Prostate gland (tissue), 2 donors: ENCODE measurements around the gene ARFGAP1. TPM values are rescaled to one million over a fixed set of nuclear protein-coding genes. Genes with fewer than 3 reads are reported as not detected.

Experiments used
- DNase-seq: peaks from one replicate; pipeline ENCODE4 v3.0.0-alpha.2; 2019; ENCODE audit warnings: low spot score
- H3K27ac ChIP-seq, 2 donors: fragments of 200-600 bp; sonication (generic); 2 replicates each; pipeline ENCODE4 v1.5.1; 2017 to 2019
- H3K27me3 ChIP-seq: fragments of 200-600 bp; sonication (generic); replicated peaks from 2 replicates; pipeline ENCODE4 v1.5.1; 2019; ENCODE audit not compliant: insufficient read depth
- H3K36me3 ChIP-seq, 2 donors: fragments of 200-600 bp; sonication (generic); 1 replicate in 1 of 2; 2 replicates in 1 of 2; pipeline versions ENCODE4 v1.5.1 to v1.8.1; 2017 to 2019
- H3K4me1 ChIP-seq: fragments of 200-600 bp; sonication (generic); replicated peaks from 2 replicates; pipeline ENCODE4 v1.5.1; 2019
- H3K4me3 ChIP-seq, 2 donors: fragments of 200-600 bp; sonication (generic); 2 replicates each; pipeline ENCODE4 v1.5.1; 2017 to 2019
- H3K9me3 ChIP-seq: fragments of 200-600 bp; sonication (generic); 2 replicates; pipeline ENCODE4 v1.5.1; 2017
- CTCF ChIP-seq, 4 experiments: fragments of 200-600 bp in 2 of 4; fragments of 450-650 bp in 2 of 4; sonication (generic) in 2 of 4; IDR thresholded peaks; 1 replicate in 3 of 4; 2 replicates in 1 of 4; pipeline ENCODE4 v1.5.1; 2016 to 2019; ENCODE audit warnings: antibody characterized with exemption in 4 of 4, mild to moderate bottlenecking in 2 of 4, moderate library complexity in 2 of 4
- POLR2A ChIP-seq: fragments of 450-650 bp; IDR thresholded peaks from one replicate; pipeline ENCODE4 v1.6.1; 2016; ENCODE audit warnings: antibody characterized with exemption, mild to moderate bottlenecking
- POLR2AphosphoS5 ChIP-seq: sonication (generic); formaldehyde crosslinking; IDR thresholded peaks from one replicate; pipeline ENCODE4 v1.6.1; 2017; ENCODE audit warnings: antibody characterized with exemption
- WGBS: methylation state at CpG from one replicate; pipeline ENCODE4 v1.1.5; 2018; 5-methylcytosine and 5-hydroxymethylcytosine counted together
- intact Hi-C: fragments of 100-400 bp; cut with DNase I; formaldehyde crosslinking; loops from one replicate; pipeline ENCODE4 v1.14.2; 2022
- total RNA-seq, 2 donors: library from RNA; depleted of rRNA; stranded (reverse); fragments of >200 nt; gene quantifications; one replicate each; pipeline ENCODE4 v1.1.0, GENCODE V29; 2016

Gene ARFGAP1
- 10 to 100 TPM; 43.6 to 85.6 TPM for total RNA-seq

- peak within 1 kb of the TSS; percentile 75 to 80 for H3K27ac ChIP-seq
- H3K4me3 ChIP-seq, result peak within 1 kb of the TSS; percentile 90 to 100
- intact Hi-C loops, result no loop called here
- H3K36me3 ChIP-seq, result peaks cover 0 to 11% of the 10 kb centered on the region in 2 donors
- peak; percentile 86 for TF ChIP-seq POLR2AphosphoS5
- TF ChIP-seq CTCF (IDR thresholded peaks at IDR 0.05), result no peak
- TF ChIP-seq POLR2A, result peak; percentile 66
- peak; percentile 88 for DNase-seq
- H3K4me1 ChIP-seq, result no peaks in the 10 kb centered on the region
- WGBS, result 1% methylated on average over 70 of the region's 97 CpGs
- no peaks in the 10 kb centered on the region for H3K27me3 ChIP-seq
- H3K9me3 ChIP-seq, result no peaks in the 10 kb centered on the region
Observed at GRCh38 chr20:63272105-63273058, at the start of gene ARFGAP1. Gene ARFGAP1, plus strand, starts transcription at chr20:63272813. Its CDS starts 2,768 bp downstream, at chr20:63275581.

- no peaks in the 10 kb centered on the region for H3K27me3 ChIP-seq
- 57% methylated on average over 12 of the region's 12 CpGs for WGBS
- DNase-seq, result no peak
- TF ChIP-seq POLR2AphosphoS5 (no peak), CTCF (IDR thresholded peaks at IDR 0.05) (peak; percentile 32 to 61 (median 45))
- no peaks in the 10 kb centered on the region for H3K4me1 ChIP-seq
- no peak overlapping the region for H3K27ac ChIP-seq
- H3K9me3 ChIP-seq, result no peaks in the 10 kb centered on the region
- no peak overlapping the region for H3K4me3 ChIP-seq
- intact Hi-C loops, result no loop called here
- no peaks in the 10 kb centered on the region for H3K36me3 ChIP-seq
Observed at GRCh38 chr20:63223121-63223825, 49.3 kb upstream of the ARFGAP1 start.

- Histone ChIP-seq H3K27me3 (no peaks in the 10 kb centered on the region), H3K27ac (no peak overlapping the region), H3K36me3 (no peaks in the 10 kb centered on the region), H3K9me3 (no peaks in the 10 kb centered on the region), H3K4me3 (no peak overlapping the region), H3K4me1 (no peaks in the 10 kb centered on the region)
- intact Hi-C loops, result no loop called here
- DNase-seq, result no peak
- 76% methylated on average over 6 of the region's 6 CpGs for WGBS
- TF ChIP-seq POLR2A (no peak), POLR2AphosphoS5 (no peak), CTCF (IDR thresholded peaks at IDR 0.05) (no peak)
Observed at GRCh38 chr20:63223826-63224207, 48.8 kb upstream of the ARFGAP1 start.

GRCh38 chr20:63224412-63225081 is 48.1 kb upstream of the ARFGAP1 start:
- no peak for TF ChIP-seq CTCF (IDR thresholded peaks at IDR 0.05)
- TF ChIP-seq POLR2AphosphoS5, result no peak
- no peak for TF ChIP-seq POLR2A
- H3K36me3 ChIP-seq, result no peaks in the 10 kb centered on the region
- peak; percentile 32 for DNase-seq
- intact Hi-C loops, result loop anchor here (5.0 kb wide), 1 partner anchor 167 kb away; no protein-coding TSS in a partner anchor
- H3K4me3 ChIP-seq, result no peak overlapping the region
- H3K4me1 ChIP-seq, result no peaks in the 10 kb centered on the region
- H3K9me3 ChIP-seq, result no peaks in the 10 kb centered on the region
- H3K27ac ChIP-seq, result no peak overlapping the region
- H3K27me3 ChIP-seq, result peaks cover 3% of the 10 kb centered on the region
- WGBS, result 33% methylated on average over 15 of the region's 16 CpGs
